Caco-2 (cell line): ENCODE data around the gene LMOD2. TPM values are rescaled to one million over a fixed set of nuclear protein-coding genes. Genes with fewer than 3 reads are reported as not detected.

ENCODE experiments used
- BruUV-seq: library from RNA; stranded (reverse); fragments of 400-500 nt; replicated peaks from 2 replicates; lab custom pipeline; 2021; lab: Mats Ljungman, UMichigan
- CTCF ChIA-PET: fragments of 300-600 bp; sonication (Branson Sonifier 250); formaldehyde crosslinking; loops from one replicate; lab custom pipeline; 2022; ENCODE audit warnings: antibody characterized with exemption; lab: Charles Lee
- POLR2A ChIA-PET: fragments of 300-600 bp; sonication (Branson Sonifier 250); formaldehyde crosslinking; loops from one replicate; lab custom pipeline; 2022; ENCODE audit warnings: antibody characterized with exemption; lab: Charles Lee
- DNase-seq, 2 experiments: peaks; one replicate each; pipeline versions ENCODE4 v3.0.0 to v3.0.0-alpha.2; 2020 to 2022
- H3K27me3 ChIP-seq: replicated peaks from 2 replicates; pipeline ENCODE4 v1.6.0; 2011; ENCODE audit warnings: low read length; ENCODE audit not compliant: control insufficient read depth, insufficient read depth
- H3K36me3 ChIP-seq: 2 replicates; pipeline ENCODE4 v1.5.1; 2011; ENCODE audit warnings: low read length; ENCODE audit not compliant: control insufficient read depth, insufficient read depth
- H3K4me1 ChIP-seq: fragments of 250-450 bp; sonication (Bioruptor Pico); 2 replicates; pipeline ENCODE4 v1.5.1; 2020; ENCODE audit warnings: mild to moderate bottlenecking
- H3K4me3 ChIP-seq: 2 replicates; pipeline ENCODE4 v1.5.1; 2011; ENCODE audit warnings: low read depth, mild to moderate bottlenecking, control low read depth, low read length
- H3K9me3 ChIP-seq: fragments of 250-450 bp; sonication (Bioruptor Pico); 2 replicates; pipeline ENCODE4 v1.5.1; 2020; ENCODE audit warnings: mild to moderate bottlenecking, moderate library complexity
- H3K27ac Mint-ChIP-seq: one replicate; pipeline ENCODE4 v1.8.0; 2022; ENCODE audit warnings: mixed read lengths; ENCODE audit not compliant: unreplicated experiment
- H3K27me3 Mint-ChIP-seq: one replicate; pipeline ENCODE4 v1.8.0; 2022; ENCODE audit warnings: mixed read lengths; ENCODE audit not compliant: insufficient read depth, unreplicated experiment
- H3K36me3 Mint-ChIP-seq: one replicate; pipeline ENCODE4 v1.8.0; 2022; ENCODE audit warnings: mild to moderate bottlenecking, mixed read lengths; ENCODE audit not compliant: insufficient read depth, unreplicated experiment
- H3K4me1 Mint-ChIP-seq: one replicate; pipeline ENCODE4 v1.8.0; 2022; ENCODE audit warnings: low read depth, mixed read lengths; ENCODE audit not compliant: unreplicated experiment
- H3K4me3 Mint-ChIP-seq: one replicate; pipeline ENCODE4 v1.8.0; 2022; ENCODE audit warnings: mild to moderate bottlenecking, moderate library complexity, mixed read lengths; ENCODE audit not compliant: unreplicated experiment
- H3K9me3 Mint-ChIP-seq: one replicate; pipeline ENCODE4 v1.8.0; 2022; ENCODE audit warnings: mixed read lengths; ENCODE audit not compliant: unreplicated experiment
- intact Hi-C: fragments of 100-400 bp; cut with micrococcal nuclease; formaldehyde crosslinking; loops from one replicate; pipeline ENCODE4 v1.10.0; 2022; ENCODE audit not compliant: unreplicated experiment
- total RNA-seq: library from RNA; stranded (reverse); gene quantifications from 2 replicates; pipeline ENCODE4 v1.2.3, GENCODE V29; 2022
- TF ChIP-seq, protein P1 (sequence below), 2 experiments: fragments of 200-600 bp in 1 of 2; IDR thresholded peaks; 1 replicate in 1 of 2; 2 replicates in 1 of 2; pipeline versions ENCODE4 v1.5.1 to v1.8.0; 2011 to 2022; ENCODE audit warnings: antibody characterized with exemption in 1 of 2, control low read depth in 1 of 2, inconsistent platforms in 1 of 2, low read depth in 1 of 2, low read length in 1 of 2, mild to moderate bottlenecking in 1 of 2, moderate library complexity in 1 of 2; ENCODE audit not compliant: insufficient read depth in 1 of 2, severe bottlenecking in 1 of 2, unreplicated experiment in 1 of 2

LMOD2 gene
- total RNA-seq, 1 experiment from 2014 or later = not detected

DNA sequence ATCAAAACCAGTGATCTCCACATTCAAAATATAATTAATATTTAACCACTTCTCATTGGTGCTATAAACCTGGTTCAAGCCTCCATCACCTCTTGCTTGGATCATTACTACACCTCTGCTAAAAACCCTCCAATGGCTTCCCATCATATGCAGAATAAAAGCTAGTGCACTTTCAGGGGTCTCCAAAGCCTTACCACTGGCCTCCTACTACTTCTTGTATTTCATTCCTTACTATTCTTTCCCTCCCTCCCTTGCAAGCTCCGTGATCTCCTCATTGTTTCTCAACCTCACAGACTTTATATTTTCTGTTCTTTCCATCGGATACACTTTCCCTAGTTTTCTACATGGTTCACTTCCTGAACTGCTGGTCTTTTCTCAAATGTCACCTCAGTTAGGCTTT, 31.5 kb downstream of the LMOD2 start:
- Mint-ChIP-seq H3K27me3 (no peaks in the 10 kb centered on the region), H3K36me3 (peaks cover 36% of the 10 kb centered on the region)
- intact Hi-C loops = no loop called here

DNA sequence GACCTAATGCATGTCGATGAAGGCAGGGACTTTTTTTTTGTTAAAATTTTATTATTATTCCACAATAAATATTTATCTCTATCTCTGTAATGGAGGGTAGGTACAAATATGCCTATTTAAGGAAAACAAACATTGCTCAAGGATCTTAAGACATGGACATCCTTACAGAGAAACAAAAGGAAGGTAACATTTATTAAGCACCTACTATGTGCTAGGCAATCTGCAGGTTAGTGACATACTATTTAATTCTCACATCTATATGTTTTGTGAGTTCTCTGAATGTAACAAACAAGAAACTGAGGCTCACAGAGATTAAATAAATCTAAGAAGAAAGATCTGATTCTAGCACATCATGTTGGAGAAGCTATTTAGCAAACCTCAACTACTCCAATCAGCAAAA, 32.1 kb downstream of the LMOD2 start:
- Mint-ChIP-seq H3K36me3 (peaks cover 41% of the 10 kb centered on the region), H3K4me1 (no peaks in the 10 kb centered on the region), H3K4me3 (no peak overlapping the region), H3K27ac (no peak overlapping the region), H3K27me3 (no peaks in the 10 kb centered on the region), H3K9me3 (no peaks in the 10 kb centered on the region)
- peaks cover 6% of the 10 kb centered on the region for H3K4me1 ChIP-seq
- H3K27me3 ChIP-seq = no peaks in the 10 kb centered on the region
- DNase-seq = no peak
- CTCF ChIA-PET = no interaction called here
- H3K36me3 ChIP-seq = peaks cover 1% of the 10 kb centered on the region; the same call in 1 of the 2 replicates
- POLR2A ChIA-PET = no interaction called here
- intact Hi-C loops = no loop called here
- no peaks in the 10 kb centered on the region for H3K9me3 ChIP-seq
- TF ChIP-seq, protein P1, sequence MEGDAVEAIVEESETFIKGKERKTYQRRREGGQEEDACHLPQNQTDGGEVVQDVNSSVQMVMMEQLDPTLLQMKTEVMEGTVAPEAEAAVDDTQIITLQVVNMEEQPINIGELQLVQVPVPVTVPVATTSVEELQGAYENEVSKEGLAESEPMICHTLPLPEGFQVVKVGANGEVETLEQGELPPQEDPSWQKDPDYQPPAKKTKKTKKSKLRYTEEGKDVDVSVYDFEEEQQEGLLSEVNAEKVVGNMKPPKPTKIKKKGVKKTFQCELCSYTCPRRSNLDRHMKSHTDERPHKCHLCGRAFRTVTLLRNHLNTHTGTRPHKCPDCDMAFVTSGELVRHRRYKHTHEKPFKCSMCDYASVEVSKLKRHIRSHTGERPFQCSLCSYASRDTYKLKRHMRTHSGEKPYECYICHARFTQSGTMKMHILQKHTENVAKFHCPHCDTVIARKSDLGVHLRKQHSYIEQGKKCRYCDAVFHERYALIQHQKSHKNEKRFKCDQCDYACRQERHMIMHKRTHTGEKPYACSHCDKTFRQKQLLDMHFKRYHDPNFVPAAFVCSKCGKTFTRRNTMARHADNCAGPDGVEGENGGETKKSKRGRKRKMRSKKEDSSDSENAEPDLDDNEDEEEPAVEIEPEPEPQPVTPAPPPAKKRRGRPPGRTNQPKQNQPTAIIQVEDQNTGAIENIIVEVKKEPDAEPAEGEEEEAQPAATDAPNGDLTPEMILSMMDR (IDR thresholded peaks at IDR 0.05; ENCODE audit: insufficient read depth in 1 of 2, low read depth in 1 of 2, low read length in 1 of 2, severe bottlenecking in 1 of 2, unreplicated experiment in 1 of 2) = no peak
- H3K4me3 ChIP-seq = no peak overlapping the region
- no TSS peak for BruUV-seq

More for the DNA sequence above, 31.5 kb downstream of the LMOD2 start:
- no peak for DNase-seq
- Mint-ChIP-seq H3K4me1 (no peaks in the 10 kb centered on the region), H3K27ac (no peak overlapping the region), H3K9me3 (no peaks in the 10 kb centered on the region), H3K4me3 (no peak overlapping the region)
- H3K9me3 ChIP-seq = no peaks in the 10 kb centered on the region
- no peaks in the 10 kb centered on the region for H3K27me3 ChIP-seq
- no TSS peak for BruUV-seq
- CTCF ChIA-PET = no interaction called here
- POLR2A ChIA-PET = no interaction called here
- H3K4me1 ChIP-seq = peaks cover 7% of the 10 kb centered on the region
- H3K4me3 ChIP-seq = no peak overlapping the region
- TF ChIP-seq, protein P1 (IDR thresholded peaks at IDR 0.05; ENCODE audit: insufficient read depth in 1 of 2, low read depth in 1 of 2, low read length in 1 of 2, severe bottlenecking in 1 of 2, unreplicated experiment in 1 of 2) = no peak
- peaks cover 2% of the 10 kb centered on the region for H3K36me3 ChIP-seq

DNA sequence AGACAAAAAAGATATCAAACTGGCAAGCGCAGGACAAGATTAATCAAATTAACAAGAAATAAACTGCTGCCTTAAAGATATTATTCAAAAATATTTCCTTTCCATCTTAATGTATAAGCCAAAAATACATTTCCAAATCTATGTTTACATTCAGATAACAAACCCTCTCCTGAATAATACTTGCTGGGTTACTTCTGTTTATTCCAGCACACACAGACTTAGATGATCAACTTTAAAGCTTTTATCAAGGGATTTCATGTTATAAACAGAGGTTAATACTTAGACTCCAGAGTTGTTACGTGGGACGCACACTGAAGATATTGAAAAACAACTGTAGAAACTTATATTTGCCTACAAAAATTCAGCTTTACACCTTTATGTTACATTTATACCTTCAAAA, 33.6 kb downstream of the LMOD2 start:
- Mint-ChIP-seq H3K36me3 (peaks cover 42% of the 10 kb centered on the region), H3K4me3 (no peak overlapping the region), H3K4me1 (no peaks in the 10 kb centered on the region), H3K9me3 (no peaks in the 10 kb centered on the region), H3K27ac (no peak overlapping the region), H3K27me3 (no peaks in the 10 kb centered on the region)
- BruUV-seq = no TSS peak
- no peak for DNase-seq
- peaks cover 3% of the 10 kb centered on the region; the same call in 1 of the 2 replicates for H3K4me1 ChIP-seq
- ChIA-PET POLR2A (no interaction called here), CTCF (no interaction called here)
- H3K9me3 ChIP-seq = no peaks in the 10 kb centered on the region
- no peak overlapping the region for H3K4me3 ChIP-seq
- H3K27me3 ChIP-seq = no peaks in the 10 kb centered on the region
- TF ChIP-seq, protein P1 (IDR thresholded peaks at IDR 0.05; ENCODE audit: insufficient read depth in 1 of 2, low read depth in 1 of 2, low read length in 1 of 2, severe bottlenecking in 1 of 2, unreplicated experiment in 1 of 2) = no peak
- intact Hi-C loops = no loop called here
- peaks cover 1% of the 10 kb centered on the region; the same call in 1 of the 2 replicates for H3K36me3 ChIP-seq
